Forelimb muscle (tissue), 1 donor: Measurements from ENCODE around the gene SPI1. TPM values are rescaled to one million over a fixed set of nuclear protein-coding genes. Genes with fewer than 3 reads are reported as not detected.

Experiments
- DNase-seq: peaks from one replicate; pipeline ENCODE4 v3.0.0-alpha.2; 2013; ENCODE audit warnings: low read depth
- polyA plus RNA-seq: library from polyadenylated mRNA; unstranded; fragments of 120-200 nt; gene quantifications from one replicate; pipeline ENCODE4 v1.2.1, GENCODE V29; 2013; ENCODE audit not compliant: insufficient read length

SPI1 gene
- polyA plus RNA-seq, 1 donor, result 6.7 TPM

DNA sequence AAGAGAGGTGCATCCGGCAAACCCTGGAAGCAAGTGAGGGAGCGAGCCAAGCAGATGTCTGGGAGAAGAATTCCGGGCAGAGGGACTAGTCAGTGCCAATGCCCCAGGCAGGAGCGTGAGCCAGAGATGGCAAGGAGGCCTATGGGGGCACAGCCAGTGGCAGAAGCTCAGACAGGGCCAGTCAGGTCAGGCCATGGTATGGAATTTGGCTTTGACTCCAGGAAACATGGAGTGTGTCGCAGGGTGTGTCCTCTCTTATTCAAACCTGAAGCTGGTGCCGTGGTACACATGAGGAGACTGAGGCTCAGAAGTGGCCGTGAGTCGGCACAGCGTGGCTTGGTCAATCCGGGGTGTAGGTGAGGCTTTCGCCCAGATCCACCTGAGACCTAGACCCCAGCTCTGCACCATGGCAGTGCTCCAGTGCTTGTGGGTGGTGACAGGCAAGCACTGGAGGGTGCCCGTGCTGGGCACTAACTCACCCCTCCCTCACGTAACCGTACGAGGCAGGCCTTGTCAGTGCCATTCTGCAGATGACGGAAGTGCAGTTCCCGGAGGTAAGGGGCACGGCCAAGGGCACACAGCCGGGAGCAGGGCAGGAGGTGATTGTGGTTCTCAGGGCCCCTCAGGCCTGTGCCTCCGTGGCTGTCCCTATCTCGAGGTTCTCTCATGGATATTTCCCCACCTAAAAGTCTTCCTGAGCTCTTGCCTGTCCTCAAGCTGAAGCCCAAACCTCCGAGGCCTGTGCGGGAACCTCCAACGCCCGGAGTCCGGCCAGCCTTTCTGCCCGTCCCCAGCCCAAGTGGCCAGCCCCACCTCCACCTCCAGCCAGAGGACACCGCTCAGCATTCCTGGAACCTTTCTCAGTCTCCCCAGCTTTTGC lies 10.6 kb upstream of the SPI1 start:
- DNase-seq, result no peak

DNA sequence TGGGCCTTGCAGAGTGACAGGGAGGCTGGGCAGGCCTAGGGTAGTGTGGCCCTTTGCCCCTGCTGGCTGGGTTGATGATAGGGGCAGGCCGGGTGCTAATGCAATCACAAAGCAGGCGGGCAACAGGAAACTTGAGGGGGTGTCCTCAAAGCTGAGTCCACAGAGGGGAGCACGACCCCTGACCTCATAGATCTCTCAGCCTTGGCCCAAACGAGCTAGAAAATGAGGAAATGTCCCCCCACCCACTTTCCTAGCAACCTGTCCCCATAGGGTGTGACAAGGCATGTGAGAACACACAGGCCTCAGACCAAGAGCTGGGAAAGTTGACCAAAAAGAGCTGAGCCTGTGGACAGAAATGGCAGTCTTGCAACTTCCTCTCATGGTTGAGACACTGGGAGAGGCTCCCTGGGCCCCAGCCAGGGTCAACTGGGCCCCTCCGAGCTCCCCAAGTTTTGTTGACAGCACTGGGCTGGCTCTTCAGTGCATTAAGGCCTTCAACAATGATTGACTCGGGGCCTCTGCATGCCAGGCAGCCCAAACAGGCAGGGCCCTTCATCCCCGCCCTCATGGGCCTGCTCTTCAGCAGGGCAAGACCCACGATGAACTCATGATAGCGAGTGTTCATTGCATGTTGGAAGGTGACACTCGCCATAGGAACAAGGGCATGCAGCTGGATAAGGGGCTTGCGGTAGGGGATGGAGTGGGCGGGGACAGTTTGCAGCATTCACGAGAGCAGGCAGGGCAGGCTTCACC lies 9.8 kb upstream of the SPI1 start:
- DNase-seq, result no peak

DNA sequence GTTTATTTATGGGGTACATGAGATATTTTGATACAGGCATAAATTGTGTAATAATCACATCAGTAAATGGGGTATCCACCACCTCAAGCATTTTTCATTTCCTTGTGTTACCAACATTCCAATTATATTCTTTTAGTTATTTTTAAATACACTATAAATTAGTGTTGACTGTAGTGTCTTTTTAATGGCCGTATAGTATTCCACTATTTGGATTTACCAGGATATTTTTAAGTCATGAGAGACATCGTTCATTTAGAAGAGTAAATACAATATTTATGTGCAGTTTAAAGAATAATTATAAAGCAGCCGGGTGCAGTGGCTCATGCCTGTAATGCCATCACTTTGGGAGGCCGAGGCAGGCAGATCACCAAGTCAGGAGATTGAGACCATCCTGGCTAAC lies 6.2 kb upstream of the SPI1 start:
- no peak for DNase-seq

DNA sequence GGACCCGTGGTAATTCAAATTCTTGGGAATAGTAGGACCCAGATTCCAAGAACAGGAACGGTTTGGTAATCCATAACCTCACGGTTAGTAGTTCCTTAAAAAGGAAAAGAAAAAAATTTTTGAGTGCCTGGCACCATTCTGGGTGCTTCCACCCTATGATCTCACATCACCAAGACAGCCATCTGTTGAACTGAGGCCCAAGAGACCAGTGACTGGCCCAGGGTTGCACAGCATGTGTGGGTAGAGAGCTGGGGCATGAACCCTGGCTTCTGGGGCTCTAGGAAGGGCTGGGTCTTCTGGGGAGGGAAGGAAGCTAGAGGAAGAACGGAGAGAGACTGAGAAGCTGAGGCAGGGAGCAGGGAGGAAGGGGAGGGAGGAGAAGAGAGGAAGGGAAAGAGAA lies 4.7 kb upstream of the SPI1 start:
- no peak for DNase-seq

DNA sequence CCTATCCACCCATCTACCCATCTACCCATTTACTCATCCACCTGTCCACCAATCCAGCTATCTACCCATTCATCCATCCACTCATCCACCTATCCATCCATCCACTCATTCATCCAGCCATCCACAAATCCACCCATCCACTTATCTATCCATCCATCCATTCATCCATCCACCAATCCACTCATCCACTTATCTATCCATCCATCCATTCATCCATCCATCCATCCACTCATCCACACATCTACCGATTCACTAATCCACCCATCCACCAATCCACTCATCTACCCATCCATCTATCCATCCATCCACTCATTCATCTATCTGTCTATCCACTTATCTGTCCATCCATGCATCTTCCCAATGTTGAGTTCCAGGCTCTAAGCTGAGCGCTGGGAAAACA lies 1.7 kb upstream of the SPI1 start:
- DNase-seq, result no peak

DNA sequence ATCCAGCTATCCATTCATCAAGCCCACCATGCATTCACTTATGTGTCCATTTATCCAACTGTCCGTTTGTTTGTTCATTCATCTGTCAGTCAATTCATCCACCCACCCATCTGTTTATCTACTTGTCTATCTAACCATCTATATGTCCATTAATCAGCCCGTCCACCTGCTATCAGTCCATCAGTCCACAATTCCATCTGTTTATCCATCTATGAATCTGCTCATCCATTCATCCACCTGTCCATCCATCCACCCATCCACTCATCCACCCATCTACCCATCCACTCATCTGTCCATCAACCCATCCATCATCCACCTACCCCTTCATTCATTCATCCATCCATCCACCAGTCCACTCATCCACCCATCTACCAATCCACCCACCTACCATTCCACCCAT lies 970 bp upstream of the SPI1 start:
- DNase-seq, result no peak

DNA sequence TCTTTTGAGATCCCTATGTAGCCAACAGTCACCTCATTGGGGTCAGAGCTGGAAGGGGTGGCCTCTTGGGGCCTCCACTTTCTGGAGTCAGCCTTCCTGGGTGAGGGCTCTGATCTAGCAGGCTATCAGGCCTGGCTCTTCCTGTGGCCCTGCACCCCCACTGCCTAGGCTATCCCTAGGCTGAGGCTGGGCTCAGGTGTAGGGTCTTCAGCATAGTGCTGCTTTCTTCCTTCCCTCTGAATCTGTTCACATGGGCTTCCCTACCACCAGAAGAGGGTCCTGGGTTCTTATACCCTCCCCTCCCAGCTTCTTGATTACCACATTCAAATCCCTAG lies 456 bp upstream of the SPI1 start:
- no peak for DNase-seq

DNA sequence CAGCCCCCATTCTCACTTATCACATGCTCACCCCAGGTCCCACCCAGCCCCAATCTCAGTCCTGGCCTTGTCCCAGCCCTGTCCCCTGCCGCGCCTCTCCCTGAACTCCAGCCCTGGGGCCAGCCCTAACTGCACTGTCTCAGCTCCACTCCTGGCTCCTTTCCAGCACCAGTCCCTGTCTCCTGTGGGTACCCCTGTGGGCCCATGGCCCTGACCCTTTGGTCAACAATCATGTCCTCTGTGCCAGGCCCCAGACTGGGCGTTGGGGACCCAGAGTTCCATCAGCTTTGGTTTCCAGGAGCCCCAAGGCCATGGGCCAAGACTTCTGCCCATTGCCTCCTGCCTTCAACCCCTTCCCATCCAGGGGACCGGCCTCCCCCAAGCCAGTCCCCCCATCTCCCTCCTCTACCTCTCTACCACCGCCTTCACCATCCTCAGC lies 757 bp downstream of the SPI1 start:
- no peak for DNase-seq

DNA sequence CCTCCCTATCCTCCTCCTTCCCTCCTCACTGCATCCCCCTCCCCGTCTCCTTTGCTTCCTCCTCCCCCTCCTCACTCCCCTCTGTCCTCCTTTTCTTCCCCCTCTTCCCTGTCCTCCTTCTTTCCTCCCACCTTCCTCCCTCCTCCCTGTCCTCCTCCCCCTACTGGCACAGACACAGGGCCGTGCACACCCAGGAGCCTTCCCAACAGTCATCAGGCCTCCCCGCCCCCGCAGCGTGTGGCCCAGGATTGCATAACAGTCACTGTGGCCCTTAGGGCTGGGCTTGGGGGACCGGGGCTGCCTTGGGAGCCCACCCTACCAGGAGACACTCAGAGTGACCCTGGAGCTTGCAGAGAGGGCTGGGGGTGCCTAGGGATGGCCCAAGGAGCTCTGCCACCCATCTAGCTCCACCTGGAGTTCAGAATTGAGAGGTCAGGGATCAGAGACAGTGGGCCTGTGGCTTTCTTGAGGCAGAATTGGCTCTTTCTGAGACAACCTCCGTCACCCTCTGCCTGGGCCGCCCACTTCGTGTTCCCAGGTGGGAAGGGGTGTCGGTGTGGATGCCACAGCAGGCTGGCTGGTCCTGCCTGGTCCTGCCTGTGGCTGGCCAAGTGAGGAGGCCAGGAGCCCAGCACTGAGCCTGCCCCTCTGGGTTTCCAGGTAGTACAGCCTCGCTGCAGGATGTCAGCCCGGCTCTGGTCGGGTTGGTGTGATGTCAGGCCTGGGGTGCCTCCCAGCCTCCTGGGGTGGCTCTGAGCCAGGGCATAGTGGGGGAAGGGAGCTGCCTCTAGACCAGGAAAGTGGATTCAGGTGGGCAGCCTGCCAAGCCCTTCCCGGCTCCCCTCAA lies 1.6 kb downstream of the SPI1 start:
- DNase-seq, result no peak

DNA sequence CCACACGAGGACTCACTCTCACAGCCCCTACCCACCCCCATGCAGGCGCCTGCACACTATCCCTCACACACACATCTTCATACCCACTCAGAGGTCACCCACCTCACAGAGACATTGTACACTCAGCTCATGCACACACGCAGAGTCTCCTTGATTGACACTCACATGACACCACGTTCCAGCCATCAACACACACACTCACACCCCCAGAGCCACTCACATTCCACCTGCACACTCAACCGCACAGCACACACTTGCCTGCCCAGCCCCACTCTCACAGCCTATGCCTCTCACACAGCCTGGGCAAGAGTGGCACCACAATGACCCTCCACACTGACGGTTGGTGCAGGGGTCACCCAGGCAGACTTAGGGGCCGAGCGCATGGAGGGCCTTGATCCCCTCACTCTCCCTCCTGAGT lies 2.2 kb downstream of the SPI1 start:
- DNase-seq, result no peak

DNA sequence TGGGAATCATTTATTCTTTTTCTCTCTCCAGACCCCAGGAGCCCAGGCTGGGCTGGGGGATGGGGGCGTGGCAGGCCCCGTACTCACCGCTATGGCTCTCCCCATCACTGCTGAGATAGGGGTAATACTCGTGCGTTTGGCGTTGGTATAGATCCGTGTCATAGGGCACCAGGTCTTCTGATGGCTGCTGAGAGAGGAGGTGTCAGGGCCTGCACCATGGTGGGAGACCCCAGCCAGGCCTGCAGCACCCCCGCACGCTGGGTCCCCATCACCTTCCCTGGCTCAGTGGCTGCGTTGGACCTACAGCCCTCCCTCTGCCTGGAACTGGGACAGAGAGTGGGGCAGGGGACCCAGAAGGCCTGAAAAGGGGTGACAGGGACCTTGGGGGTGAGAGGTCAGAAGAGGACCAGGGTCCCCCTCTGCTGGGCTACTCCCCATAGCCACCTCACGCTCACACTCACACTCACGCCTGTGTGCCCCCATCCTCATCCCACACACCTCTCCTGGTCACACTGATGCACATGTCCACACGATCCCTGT lies 2.7 kb downstream of the SPI1 start:
- DNase-seq, result no peak

DNA sequence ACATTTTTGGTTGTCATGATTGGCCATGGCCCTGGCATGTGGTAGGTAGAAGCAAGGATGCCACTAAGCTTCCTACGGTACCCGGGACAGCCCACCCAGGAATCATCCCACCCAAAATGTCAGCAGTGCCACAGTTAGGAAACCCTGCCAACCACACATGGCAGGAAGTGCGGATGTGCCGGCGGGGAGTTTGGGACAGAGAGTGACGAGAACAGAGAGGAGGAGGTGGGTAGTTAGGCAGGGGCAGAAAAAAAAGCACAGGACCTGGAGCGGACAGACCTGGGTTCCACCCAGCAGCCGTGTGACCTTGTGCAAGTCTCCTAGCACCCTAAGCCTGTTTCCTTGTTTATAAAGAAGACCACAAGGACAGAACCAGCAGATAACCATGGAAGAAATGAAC lies 3.3 kb downstream of the SPI1 start:
- no peak for DNase-seq

DNA sequence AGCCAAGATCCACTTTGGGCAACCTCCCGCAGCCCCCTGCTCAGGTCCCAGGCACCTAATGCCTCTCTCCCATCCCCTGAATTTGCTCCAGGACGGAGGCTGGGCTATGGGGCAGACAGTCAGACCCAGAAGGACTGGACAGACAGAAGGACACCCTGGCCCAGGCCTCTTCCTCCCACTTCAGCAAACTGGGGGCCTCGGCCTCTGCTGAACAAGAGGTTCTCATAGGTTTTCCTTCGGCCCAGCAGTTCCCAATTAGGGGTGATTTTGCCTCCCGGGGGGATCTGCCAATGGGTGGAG lies 3.7 kb downstream of the SPI1 start:
- no peak for DNase-seq

DNA sequence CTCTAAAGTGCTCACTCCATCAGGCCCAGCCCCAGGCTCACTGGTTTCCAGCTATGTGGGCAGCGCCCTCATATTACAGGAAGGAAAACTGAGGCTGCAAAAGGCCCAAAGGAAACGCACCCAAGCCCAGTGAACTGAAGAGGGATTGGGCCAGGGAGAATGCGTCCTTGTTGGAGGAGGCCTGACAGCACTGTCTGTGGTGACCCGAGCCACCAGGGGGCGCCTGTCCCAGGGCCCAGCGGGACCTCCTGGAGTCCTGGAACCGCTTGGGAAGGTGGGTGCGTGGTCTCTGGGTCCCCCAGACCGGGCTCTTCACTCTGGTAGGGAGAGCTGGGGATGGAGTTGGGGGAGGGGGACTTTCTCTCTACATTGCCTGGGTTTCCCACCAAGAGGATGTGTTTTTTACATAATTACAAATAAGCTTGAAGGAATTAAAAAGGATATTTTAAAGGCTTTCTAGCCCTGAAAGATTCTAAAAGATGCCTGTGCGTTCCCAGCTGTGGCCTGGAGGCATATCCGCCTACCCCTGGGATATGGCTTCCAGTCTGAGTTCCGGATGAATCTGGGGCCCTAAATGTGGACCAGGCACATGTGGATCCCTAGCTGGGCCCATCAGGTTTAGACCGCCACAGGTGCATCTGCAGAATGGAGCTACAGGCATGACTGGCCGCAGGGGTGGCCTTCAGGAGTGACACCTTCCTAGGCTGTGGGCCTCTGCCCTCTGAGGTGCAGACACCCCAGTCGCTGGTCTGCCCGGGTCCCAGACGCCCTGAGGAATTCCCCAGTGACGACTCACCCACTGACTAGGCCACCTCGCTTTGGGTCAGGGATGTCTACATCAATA lies 4.2 kb downstream of the SPI1 start:
- no peak for DNase-seq

DNA sequence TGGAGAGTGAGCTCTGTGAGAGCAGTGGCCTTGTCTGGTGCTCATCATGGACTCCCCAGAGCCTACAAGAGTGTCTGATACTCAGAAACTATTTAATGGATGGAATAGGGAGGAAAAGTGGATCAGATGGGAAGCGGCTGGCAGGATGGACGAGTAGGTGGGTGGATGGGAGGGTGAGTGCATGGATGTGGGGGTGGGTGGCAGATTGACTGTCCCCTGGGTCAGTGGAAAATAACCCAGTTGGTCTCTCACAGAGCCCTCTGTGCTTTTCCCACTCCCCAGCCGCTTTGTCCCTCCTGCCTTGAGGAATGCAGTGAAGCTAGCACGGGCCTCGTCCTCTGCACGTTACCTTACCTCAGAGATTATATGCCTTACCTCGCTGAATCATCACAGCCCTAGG lies 5.9 kb downstream of the SPI1 start:
- no peak for DNase-seq

DNA sequence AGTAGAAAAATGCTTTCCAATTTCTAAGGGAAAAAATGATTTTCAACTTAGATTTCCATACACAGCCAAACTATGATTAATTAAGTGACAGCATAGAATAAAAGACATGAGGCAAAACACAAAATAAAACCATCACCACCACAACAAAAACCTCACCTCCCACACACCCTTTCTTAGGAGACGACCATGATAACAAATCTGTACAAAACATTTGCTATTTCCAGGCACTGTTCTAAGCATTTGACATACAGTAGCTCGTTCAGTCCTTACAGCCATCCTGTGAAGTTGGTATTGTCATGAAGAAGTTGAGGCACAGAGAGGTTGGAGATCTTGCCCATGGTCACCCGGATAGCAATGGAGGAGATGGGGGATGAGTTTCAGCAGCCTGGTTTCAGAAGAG lies 8.7 kb downstream of the SPI1 start:
- no peak for DNase-seq

DNA sequence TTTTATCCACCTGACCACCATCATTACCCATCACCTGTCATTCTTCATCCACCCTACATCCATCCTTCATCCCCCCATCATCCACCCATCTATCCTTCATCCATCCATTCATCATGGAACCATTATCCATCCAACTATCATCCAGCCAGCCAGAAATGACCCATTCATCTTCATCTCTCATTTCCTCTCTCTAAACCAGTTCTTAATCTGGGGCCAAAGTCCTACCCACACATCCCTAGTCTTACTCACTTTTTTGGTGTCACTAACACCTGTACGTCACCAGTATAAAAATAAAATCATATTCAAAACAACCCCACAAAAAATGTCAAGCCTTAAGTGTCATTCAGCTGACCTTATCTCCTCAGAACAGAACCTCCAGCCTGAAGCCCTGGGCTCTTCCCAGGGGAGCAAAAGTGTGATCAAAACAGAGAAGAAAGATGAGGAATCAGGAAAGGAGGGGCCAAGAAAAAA lies 12.3 kb downstream of the SPI1 start:
- no peak for DNase-seq

DNA sequence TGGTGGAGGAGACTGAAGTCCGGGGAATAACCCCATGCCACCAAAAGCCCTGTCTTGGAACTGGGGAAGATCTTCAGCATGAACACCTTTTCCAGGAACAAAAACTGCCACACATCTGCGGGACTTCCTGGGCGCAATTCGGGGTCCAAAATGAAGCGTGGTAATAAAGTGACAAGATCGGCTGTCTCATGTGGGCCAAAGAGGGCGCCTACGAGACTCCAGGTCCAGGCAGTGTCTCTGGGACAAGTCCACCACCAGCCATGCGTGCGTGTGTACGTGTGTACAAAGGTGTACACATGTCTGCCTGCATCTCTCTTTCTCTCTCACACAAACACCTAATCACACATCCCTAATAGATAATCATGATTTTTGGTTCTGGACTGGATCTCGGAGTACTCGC lies 16.9 kb downstream of the SPI1 start:
- DNase-seq, result no peak

DNA sequence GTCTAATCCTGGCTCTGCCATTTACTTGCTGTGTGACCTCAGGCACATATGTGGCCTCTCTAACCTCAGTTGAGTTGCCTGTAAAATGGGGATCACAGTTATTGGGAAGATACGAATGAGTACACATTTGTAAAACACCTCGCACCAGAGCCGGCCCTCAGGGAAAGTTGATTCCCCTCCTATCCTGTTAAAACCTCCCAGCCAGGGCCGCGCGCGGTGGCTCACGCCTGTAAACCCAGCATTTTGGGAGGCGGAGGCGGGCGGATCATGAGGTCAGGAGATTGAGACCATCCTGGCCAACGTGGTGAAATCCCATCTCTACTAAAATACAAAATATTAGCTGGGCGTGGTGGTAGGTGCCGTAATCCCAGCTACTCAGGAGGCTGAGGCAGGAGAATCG lies 18.0 kb downstream of the SPI1 start:
- no peak for DNase-seq

DNA sequence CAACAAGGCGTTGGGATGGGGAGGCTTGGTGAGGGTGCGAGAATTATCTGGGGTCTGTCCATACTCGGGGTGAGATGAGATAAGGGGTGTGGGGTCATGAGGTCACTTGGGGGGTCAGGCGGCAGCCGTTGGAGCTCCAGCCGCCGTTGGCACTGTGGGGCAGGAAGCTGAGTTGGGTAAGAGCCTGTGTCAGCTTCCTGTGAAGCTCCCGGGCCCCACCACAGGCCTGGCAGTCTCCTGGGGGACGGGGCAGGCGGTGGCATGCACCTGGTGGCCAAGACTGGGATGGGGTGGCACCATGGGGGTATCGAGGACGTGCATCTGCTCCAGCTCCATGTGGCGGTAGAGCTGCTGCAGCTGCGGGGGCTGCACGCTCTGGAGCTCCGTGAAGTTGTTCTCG lies 18.8 kb downstream of the SPI1 start:
- DNase-seq, result no peak

DNA sequence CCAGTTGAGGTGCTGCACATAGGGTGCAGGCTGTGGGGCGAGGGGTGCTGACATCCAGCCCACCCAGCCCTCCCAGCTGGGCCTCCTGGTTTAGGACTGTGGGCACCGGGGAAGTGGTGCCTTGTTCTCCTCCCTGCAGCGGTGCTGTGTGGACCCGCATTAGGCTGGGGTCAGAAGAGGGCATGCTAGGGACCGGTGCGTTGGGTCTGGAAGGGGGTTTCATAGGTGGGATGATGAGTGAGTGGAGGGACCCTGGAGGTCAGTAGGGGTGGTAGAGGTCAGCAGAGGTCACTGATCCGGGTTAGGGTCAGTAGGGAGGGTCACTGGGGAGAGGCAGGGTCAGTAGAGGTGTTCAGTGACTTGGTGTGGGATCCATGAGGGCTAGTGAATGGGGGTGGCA lies 19.2 kb downstream of the SPI1 start:
- no peak for DNase-seq
